Measurements from ENCODE around the gene EIF5AL1.

The EIF5AL1 gene

GRCh38 chr10:79483948-79484347 lies 28.4 kb upstream of the EIF5AL1 start:
- no peak overlapping the region for H3K4me3 ChIP-seq (ENCODE audit: low read depth, low read length)
- no peak for TF ChIP-seq CTCF (IDR thresholded peaks at IDR 0.05; ENCODE audit: low read depth, low read length, missing control alignments)
- in situ Hi-C loops (cut with HindIII; ENCODE audit: low sequenced_read_pairs), result no loop called here
- DNase-seq (ENCODE audit: low read depth), result no peak

- H3K4me3 ChIP-seq (ENCODE audit: low read depth, low read length), result no peak overlapping the region
- no peak for DNase-seq (ENCODE audit: low read depth)
- in situ Hi-C loops (cut with HindIII; ENCODE audit: low sequenced_read_pairs), result no loop called here
- no peak for TF ChIP-seq CTCF (IDR thresholded peaks at IDR 0.05; ENCODE audit: low read depth, low read length, missing control alignments)
Measured at GRCh38 chr10:79484476-79484875, 27.9 kb upstream of the EIF5AL1 start.

GRCh38 chr10:79487296-79488194 lies 24.8 kb upstream of the EIF5AL1 start:
- no peak for DNase-seq (ENCODE audit: low read depth)
- TF ChIP-seq CTCF (IDR thresholded peaks at IDR 0.05; ENCODE audit: low read depth, low read length, missing control alignments), result peak; percentile 79
- no peak overlapping the region for H3K4me3 ChIP-seq (ENCODE audit: low read depth, low read length)
- in situ Hi-C loops (cut with HindIII; ENCODE audit: low sequenced_read_pairs), result no loop called here

GRCh38 chr10:79488336-79488735 lies 24.0 kb upstream of the EIF5AL1 start:
- TF ChIP-seq CTCF (IDR thresholded peaks at IDR 0.05; ENCODE audit: low read depth, low read length, missing control alignments), result no peak
- DNase-seq (ENCODE audit: low read depth), result peak; percentile 83
- no peak overlapping the region for H3K4me3 ChIP-seq (ENCODE audit: low read depth, low read length)
- in situ Hi-C loops (cut with HindIII; ENCODE audit: low sequenced_read_pairs), result no loop called here

GRCh38 chr10:79488870-79489269 lies 23.5 kb upstream of the EIF5AL1 start:
- no peak for TF ChIP-seq CTCF (IDR thresholded peaks at IDR 0.05; ENCODE audit: low read depth, low read length, missing control alignments)
- no peak overlapping the region for H3K4me3 ChIP-seq (ENCODE audit: low read depth, low read length)
- in situ Hi-C loops (cut with HindIII; ENCODE audit: low sequenced_read_pairs), result no loop called here
- no peak for DNase-seq (ENCODE audit: low read depth)

- TF ChIP-seq CTCF (IDR thresholded peaks at IDR 0.05; ENCODE audit: low read depth, low read length, missing control alignments), result no peak
- in situ Hi-C loops (cut with HindIII; ENCODE audit: low sequenced_read_pairs), result loop anchor here (5.0 kb wide), 1 partner anchor 78 kb away; no protein-coding TSS in a partner anchor
- DNase-seq (ENCODE audit: low read depth), result peak; percentile 40
- H3K4me3 ChIP-seq (ENCODE audit: low read depth, low read length), result no peak overlapping the region
Measured at GRCh38 chr10:79490400-79491142, 21.8 kb upstream of the EIF5AL1 start.

Data from astrocyte of the cerebellum (primary cell).